Epithelial cell of proximal tubule (primary cell): Measurements from ENCODE around the gene GLT1D1. TPM values are rescaled to one million over a fixed set of nuclear protein-coding genes. Genes with fewer than 3 reads are reported as not detected.
"Not testable (repeated sequence)": the region's sequence is repeated elsewhere in the genome, so short reads cannot be mapped to it uniquely, and the experiment has no call there.

Source experiments
- DNase-seq: peaks from one replicate; pipeline ENCODE4 v3.0.0-alpha.2; 2011; ENCODE audit warnings: low read depth
- H3K4me3 ChIP-seq: 2 replicates; pipeline ENCODE4 v1.5.1; 2011; ENCODE audit warnings: low read depth, mild to moderate bottlenecking, low read length
- total RNA-seq: library from RNA; depleted of rRNA; stranded (reverse); fragments of >200 nt; gene quantifications from 2 replicates; pipeline ENCODE4 v1.2.3, GENCODE V29; 2015
- TF ChIP-seq, protein P1 (sequence below): conservative IDR thresholded peaks from 2 replicates; pipeline ENCODE4 v1.5.1; 2012; ENCODE audit warnings: low read depth, mild to moderate bottlenecking, low read length

Gene GLT1D1
- 0.14 and 0.46 TPM in 2 replicates for total RNA-seq

DNA sequence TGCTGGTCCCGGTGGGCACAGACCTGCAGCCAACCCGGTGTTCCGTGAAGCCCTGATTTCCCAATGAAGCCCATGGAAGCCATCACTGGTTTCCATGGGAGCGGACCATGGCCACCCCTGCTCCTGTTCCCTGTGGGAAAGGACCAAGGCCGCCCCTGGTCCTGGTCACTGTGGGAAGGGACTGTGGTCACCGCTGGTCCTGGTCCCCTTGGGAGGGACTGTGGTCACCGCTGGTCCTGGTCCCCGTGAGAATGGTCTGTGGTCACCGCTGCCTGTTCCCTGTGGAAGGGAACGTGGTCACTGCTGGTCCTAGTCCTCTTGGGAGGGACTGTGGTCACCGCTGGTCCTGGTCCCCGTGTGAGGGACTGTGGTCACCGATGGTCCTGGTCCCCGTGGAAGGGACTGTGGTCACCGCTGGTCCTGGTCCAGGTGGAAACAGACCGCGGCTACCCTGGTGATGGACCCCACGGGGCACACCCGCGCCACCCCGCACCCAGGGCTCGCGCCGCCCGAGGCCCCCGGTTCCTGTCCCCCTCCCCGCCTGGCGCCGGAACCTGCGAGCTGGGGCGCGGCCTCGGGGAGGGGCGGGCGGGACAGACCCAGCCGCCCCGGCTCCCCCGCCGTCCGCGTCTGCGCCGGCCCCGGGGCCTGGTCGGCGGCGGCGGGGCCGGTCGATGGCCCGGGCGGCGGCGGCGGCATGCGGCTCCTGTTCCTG lies at the start of gene GLT1D1:
GLT1D1 (plus strand) TSS at position 594 of the 715 bp plus-strand sequence; CDS start at position 698, 104 bp downstream.
- TF ChIP-seq, protein P1, sequence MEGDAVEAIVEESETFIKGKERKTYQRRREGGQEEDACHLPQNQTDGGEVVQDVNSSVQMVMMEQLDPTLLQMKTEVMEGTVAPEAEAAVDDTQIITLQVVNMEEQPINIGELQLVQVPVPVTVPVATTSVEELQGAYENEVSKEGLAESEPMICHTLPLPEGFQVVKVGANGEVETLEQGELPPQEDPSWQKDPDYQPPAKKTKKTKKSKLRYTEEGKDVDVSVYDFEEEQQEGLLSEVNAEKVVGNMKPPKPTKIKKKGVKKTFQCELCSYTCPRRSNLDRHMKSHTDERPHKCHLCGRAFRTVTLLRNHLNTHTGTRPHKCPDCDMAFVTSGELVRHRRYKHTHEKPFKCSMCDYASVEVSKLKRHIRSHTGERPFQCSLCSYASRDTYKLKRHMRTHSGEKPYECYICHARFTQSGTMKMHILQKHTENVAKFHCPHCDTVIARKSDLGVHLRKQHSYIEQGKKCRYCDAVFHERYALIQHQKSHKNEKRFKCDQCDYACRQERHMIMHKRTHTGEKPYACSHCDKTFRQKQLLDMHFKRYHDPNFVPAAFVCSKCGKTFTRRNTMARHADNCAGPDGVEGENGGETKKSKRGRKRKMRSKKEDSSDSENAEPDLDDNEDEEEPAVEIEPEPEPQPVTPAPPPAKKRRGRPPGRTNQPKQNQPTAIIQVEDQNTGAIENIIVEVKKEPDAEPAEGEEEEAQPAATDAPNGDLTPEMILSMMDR = no peak
- DNase-seq = no peak
- H3K4me3 ChIP-seq = no peak within 1 kb of the TSS

DNA sequence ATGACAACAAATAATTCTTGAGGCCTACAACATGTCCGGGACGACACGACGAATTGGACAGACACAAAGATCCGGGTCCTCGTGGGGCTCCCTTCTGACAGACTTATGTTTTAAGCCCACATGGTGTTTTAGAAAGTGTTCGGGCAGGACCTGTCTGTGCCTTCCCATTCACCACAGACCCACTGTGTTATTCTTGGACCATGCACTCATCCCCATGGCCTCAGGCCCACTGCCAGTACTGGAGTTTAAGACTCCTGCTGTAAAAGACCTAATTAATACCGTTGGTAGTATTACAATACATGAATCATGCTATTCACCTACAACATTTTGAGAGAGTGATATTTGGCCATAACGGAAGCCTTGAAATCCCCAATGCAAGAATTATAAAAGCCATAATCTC lies 49.5 kb upstream of the GLT1D1 start:
- no peak for DNase-seq
- TF ChIP-seq, protein P1 = no peak
- no peak overlapping the region for H3K4me3 ChIP-seq

DNA sequence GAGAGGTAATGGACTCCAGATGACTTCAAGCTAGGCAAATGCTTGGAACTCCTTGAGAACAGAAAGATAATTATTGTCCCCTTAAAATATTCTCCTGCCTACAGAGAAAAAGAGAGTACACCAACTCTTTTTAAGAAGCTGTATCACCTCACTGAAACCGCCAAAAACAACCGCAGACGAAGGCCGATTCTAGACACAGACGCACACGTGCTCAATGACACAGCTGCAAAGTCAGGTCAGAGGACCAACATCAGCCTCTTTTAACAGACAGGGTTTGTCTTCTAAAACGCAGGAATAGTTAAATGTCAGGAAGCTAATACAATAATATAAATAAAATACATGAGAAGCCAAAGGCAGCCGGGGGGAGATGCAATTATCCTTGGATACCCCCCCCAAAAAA lies 48.5 kb upstream of the GLT1D1 start:
- no peak overlapping the region for H3K4me3 ChIP-seq
- no peak for DNase-seq
- TF ChIP-seq, protein P1 = no peak

GRCh38 chr12:128805406-128805805 lies 47.9 kb upstream of the GLT1D1 start:
- not testable (repeated sequence) for H3K4me3 ChIP-seq, DNase-seq

DNA sequence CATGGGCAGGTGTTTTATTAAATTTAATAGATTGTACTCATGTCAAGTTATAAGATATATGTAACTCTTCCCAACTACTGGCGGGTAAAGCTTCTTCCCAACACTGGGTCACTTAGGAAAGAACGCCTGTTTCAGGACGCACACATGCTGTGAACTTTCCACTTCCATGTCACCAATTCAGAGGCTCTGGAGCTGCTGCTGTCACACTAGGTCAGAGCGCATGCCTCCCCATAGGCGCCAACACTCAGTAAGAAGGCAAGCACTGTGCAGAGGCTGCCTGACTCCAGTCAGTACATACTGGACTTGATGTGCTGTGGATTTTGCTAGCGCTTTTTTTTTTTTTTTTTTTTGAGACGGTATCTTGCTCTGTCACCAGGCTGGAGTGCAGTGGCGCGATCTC lies 46.7 kb upstream of the GLT1D1 start:
- TF ChIP-seq, protein P1 = no peak
- no peak overlapping the region for H3K4me3 ChIP-seq
- no peak for DNase-seq

DNA sequence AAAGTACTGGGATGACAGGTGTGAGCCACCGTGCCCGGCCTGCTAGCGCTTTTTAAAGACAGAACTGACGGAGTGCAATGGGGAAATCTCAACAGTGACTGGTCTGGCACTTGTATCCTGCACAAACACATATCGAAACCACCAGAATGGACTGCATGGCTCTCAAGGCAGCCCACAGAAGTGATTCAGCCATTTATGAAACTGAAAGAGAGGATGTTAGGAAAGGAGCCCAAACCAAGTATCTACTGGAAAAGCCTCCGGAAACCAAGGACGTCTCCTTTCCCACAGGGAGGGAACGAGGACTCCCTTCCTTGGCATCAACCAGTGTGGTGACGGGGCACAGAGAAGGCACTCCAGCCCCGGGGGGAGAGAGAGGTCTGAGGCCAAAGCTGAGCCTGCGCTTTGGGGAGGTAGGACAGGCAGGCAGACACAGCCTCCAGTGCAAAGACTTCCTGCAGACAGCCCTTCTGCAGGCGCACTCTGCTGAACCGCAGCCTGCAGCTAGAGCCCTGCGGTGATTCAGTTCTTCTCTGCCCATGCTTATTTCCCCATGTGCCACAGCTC lies 46.0 kb upstream of the GLT1D1 start:
- no peak for DNase-seq
- TF ChIP-seq, protein P1 = no peak
- H3K4me3 ChIP-seq = no peak overlapping the region

DNA sequence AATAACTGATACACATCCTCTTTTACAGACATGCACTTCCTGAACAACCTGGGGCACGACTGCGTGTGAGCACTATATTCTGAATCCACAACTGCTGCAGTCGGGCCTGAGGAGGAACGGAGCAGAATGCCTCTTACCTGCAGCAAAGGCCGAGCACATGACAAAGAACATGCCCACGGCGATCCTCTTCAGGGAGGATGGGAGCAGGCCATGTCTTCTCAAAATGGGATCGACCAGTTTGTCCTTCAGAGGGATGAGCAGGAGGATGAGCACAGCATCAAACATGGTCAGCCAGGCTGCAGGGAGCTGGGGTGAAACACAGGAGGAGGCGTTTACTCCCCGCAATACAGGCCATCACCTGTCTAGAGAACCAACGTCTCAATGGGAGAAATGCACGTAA lies 44.6 kb upstream of the GLT1D1 start:
- no peak overlapping the region for H3K4me3 ChIP-seq
- no peak for DNase-seq
- TF ChIP-seq, protein P1 = no peak
